HG02588 (cell line): ENCODE data around the gene RPS6KA2.
"Not testable (repeated sequence)": the region's sequence is repeated elsewhere in the genome, so short reads cannot be mapped to it uniquely, and the experiment has no call there.

Experiments
- ATAC-seq: cut with Tn5 transposase; IDR thresholded peaks from one replicate; pipeline ENCODE4 v1.9.1; 2021; ENCODE audit warnings: mild to moderate bottlenecking, moderate library complexity; ENCODE audit not compliant: unreplicated experiment

Gene RPS6KA2

GRCh38 chr6:166411271-166411670 is 215.8 kb downstream of the RPS6KA2 start:
- ATAC-seq, result no peak

GRCh38 chr6:166410426-166410935 is 216.6 kb downstream of the RPS6KA2 start:
- peak; percentile 64 for ATAC-seq

GRCh38 chr6:166408936-166409755 is 217.9 kb downstream of the RPS6KA2 start:
- no peak for ATAC-seq

- ATAC-seq, result no peak
Measured at GRCh38 chr6:166406197-166406596, 220.9 kb downstream of the RPS6KA2 start.

- ATAC-seq, result no peak
Measured at GRCh38 chr6:166405386-166405785, 221.7 kb downstream of the RPS6KA2 start.

GRCh38 chr6:166402582-166403277 is 224.3 kb downstream of the RPS6KA2 start:
- ATAC-seq, result no peak

GRCh38 chr6:166400649-166401250 is 226.3 kb downstream of the RPS6KA2 start:
- peak; percentile 71 for ATAC-seq

- ATAC-seq, result no peak
Measured at GRCh38 chr6:166400181-166400580, 226.9 kb downstream of the RPS6KA2 start.

- ATAC-seq, result no peak
Measured at GRCh38 chr6:166398348-166398747, 228.7 kb downstream of the RPS6KA2 start.

GRCh38 chr6:166397849-166398248 is 229.2 kb downstream of the RPS6KA2 start:
- ATAC-seq, result no peak

GRCh38 chr6:166395778-166396177 is 231.3 kb downstream of the RPS6KA2 start:
- no peak for ATAC-seq

- no peak for ATAC-seq
Measured at GRCh38 chr6:166395351-166395750, 231.7 kb downstream of the RPS6KA2 start.

- ATAC-seq, result no peak
Measured at GRCh38 chr6:166394036-166394892, 232.8 kb downstream of the RPS6KA2 start.

GRCh38 chr6:166393535-166393823 is 233.6 kb downstream of the RPS6KA2 start:
- ATAC-seq, result no peak

GRCh38 chr6:166392755-166393534 is 234.1 kb downstream of the RPS6KA2 start:
- ATAC-seq, result not testable (repeated sequence)

GRCh38 chr6:166389119-166389518 is 237.9 kb downstream of the RPS6KA2 start:
- no peak for ATAC-seq

GRCh38 chr6:166388290-166389004 is 238.6 kb downstream of the RPS6KA2 start:
- ATAC-seq, result no peak

- ATAC-seq, result no peak
Measured at GRCh38 chr6:166387642-166388289, 239.3 kb downstream of the RPS6KA2 start.

GRCh38 chr6:166387098-166387497 is 240.0 kb downstream of the RPS6KA2 start:
- not testable (repeated sequence) for ATAC-seq
